PC-9 (cell line): Measurements from ENCODE around the gene ZNF701.

Experiments used
- EZH2 ChIP-seq: fragments of 200-600 bp; sonication (generic); IDR thresholded peaks from 2 replicates; pipeline ENCODE4 v1.8.0; 2017; ENCODE audit warnings: antibody characterized with exemption, low read depth
- TF ChIP-seq, protein P1 (sequence below): fragments of 200-600 bp; sonication (generic); conservative IDR thresholded peaks from 2 replicates; pipeline ENCODE4 v1.6.1; 2017; ENCODE audit warnings: mixed run types, antibody characterized with exemption, mild to moderate bottlenecking, moderate library complexity

- TF ChIP-seq, protein P1, sequence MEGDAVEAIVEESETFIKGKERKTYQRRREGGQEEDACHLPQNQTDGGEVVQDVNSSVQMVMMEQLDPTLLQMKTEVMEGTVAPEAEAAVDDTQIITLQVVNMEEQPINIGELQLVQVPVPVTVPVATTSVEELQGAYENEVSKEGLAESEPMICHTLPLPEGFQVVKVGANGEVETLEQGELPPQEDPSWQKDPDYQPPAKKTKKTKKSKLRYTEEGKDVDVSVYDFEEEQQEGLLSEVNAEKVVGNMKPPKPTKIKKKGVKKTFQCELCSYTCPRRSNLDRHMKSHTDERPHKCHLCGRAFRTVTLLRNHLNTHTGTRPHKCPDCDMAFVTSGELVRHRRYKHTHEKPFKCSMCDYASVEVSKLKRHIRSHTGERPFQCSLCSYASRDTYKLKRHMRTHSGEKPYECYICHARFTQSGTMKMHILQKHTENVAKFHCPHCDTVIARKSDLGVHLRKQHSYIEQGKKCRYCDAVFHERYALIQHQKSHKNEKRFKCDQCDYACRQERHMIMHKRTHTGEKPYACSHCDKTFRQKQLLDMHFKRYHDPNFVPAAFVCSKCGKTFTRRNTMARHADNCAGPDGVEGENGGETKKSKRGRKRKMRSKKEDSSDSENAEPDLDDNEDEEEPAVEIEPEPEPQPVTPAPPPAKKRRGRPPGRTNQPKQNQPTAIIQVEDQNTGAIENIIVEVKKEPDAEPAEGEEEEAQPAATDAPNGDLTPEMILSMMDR, result no peak
- TF ChIP-seq EZH2, result no peak
These were observed 56.8 kb downstream of the ZNF701 start for GRCh38 chr19:52626915-52627314.
